GM12878 (cell line): ENCODE results near the gene VPS16. TPM values are rescaled to one million over a fixed set of nuclear protein-coding genes. Genes with fewer than 3 reads are reported as not detected.

Source experiments
- ATAC-seq: fragments of 200-7000 bp; cut with Tn5 transposase; 3 replicates; pipeline ENCODE4 v1.9.1; 2020; ENCODE audit warnings: mild to moderate bottlenecking, moderate library complexity
- BruUV-seq: library from RNA; stranded (reverse); fragments of 400-500 nt; replicated peaks from 2 replicates; lab custom pipeline; 2021; lab: Mats Ljungman, UMichigan
- CTCF ChIA-PET: fragments of 300-600 bp; sonication (Branson Sonifier 250); formaldehyde crosslinking; extraction: SDS; loops from one replicate; lab custom pipeline; 2021; ENCODE audit warnings: inconsistent platforms; lab: Yijun Ruan, JAX
- POLR2A ChIA-PET: fragments of 350-600 bp; formaldehyde crosslinking; extraction: SDS; loops from one replicate; lab custom pipeline; 2021; ENCODE audit warnings: inconsistent platforms; lab: Charles Lee
- RAD21 ChIA-PET: fragments of 300-600 bp; sonication (Branson Sonifier 250); formaldehyde crosslinking; loops from one replicate; lab custom pipeline; 2023; ENCODE audit warnings: antibody characterized with exemption; ENCODE audit not compliant: unreplicated experiment; lab: Charles Lee
- SMC1A ChIA-PET: fragments of 300-600 bp; sonication (Branson Sonifier 250); formaldehyde crosslinking; loops from one replicate; lab custom pipeline; 2023; ENCODE audit not compliant: unreplicated experiment, uncharacterized antibody; lab: Charles Lee
- DNase-seq: peaks from one replicate; pipeline ENCODE4 v3.0.0-alpha.2; 2011; ENCODE audit warnings: low read depth, low spot score
- FAIRE-seq: peaks from 3 replicates; lab custom pipeline; 2011; peaks lifted over from hg19 to GRCh38; lab: Jason Lieb, UNC
- H2AFZ ChIP-seq: 2 replicates; pipeline ENCODE4 v1.6.0; 2011; ENCODE audit warnings: low read depth, low read length, control low read depth; ENCODE audit not compliant: control insufficient read depth
- H3K27ac ChIP-seq: 2 replicates; pipeline ENCODE4 v1.5.1; 2011; ENCODE audit warnings: control low read depth; ENCODE audit not compliant: control insufficient read depth, insufficient read depth
- H3K27me3 ChIP-seq, 2 experiments: replicated peaks in 1 of 2; 2 replicates each; pipeline versions ENCODE4 v1.6.0 to v1.6.1; 2011; ENCODE audit warnings: low read length in 1 of 2; ENCODE audit not compliant: control insufficient read depth in 2 of 2, insufficient read depth in 2 of 2
- H3K36me3 ChIP-seq, 2 experiments: 2 replicates each; pipeline ENCODE4 v1.5.1; 2011; ENCODE audit warnings: low read length in 1 of 2; ENCODE audit not compliant: control insufficient read depth in 2 of 2, insufficient read depth in 2 of 2
- H3K4me1 ChIP-seq: 2 replicates; pipeline ENCODE4 v1.6.1; 2011; ENCODE audit warnings: mild to moderate bottlenecking, low read length, moderate library complexity, mixed read lengths; ENCODE audit not compliant: control insufficient read depth, insufficient read depth
- H3K4me2 ChIP-seq: 2 replicates; pipeline ENCODE4 v1.6.0; 2011; ENCODE audit warnings: control low read depth; ENCODE audit not compliant: control insufficient read depth, insufficient read depth
- H3K4me3 ChIP-seq: fragments of 200-600 bp; sonication (generic); 2 replicates; pipeline ENCODE4 v1.5.1; 2016
- H3K79me2 ChIP-seq: 2 replicates; pipeline ENCODE4 v1.6.0; 2011; ENCODE audit warnings: low read length; ENCODE audit not compliant: control insufficient read depth, insufficient read depth
- H3K9ac ChIP-seq: 2 replicates; pipeline ENCODE4 v1.8.0; 2011; ENCODE audit warnings: low read length, control low read depth, mixed read lengths; ENCODE audit not compliant: control insufficient read depth, insufficient read depth
- H3K9me3 ChIP-seq: replicated peaks from 3 replicates; pipeline ENCODE4 v1.5.1; 2011; ENCODE audit warnings: mild to moderate bottlenecking, low read length; ENCODE audit not compliant: control insufficient read depth, insufficient read depth
- H4K20me1 ChIP-seq: 2 replicates; pipeline ENCODE4 v1.6.0; 2011; ENCODE audit not compliant: control insufficient read depth, insufficient read depth
- GATAD2B ChIP-seq: fragments of 450-650 bp; conservative IDR thresholded peaks from 2 replicates; pipeline ENCODE4 v1.6.1; 2017; ENCODE audit warnings: low read depth, mild to moderate bottlenecking, moderate library complexity
- PAX5 ChIP-seq: IDR thresholded peaks from 2 replicates; pipeline ENCODE4 v1.6.1; 2011; ENCODE audit warnings: low read depth, low read length, borderline replicate concordance
- POLR2AphosphoS5 ChIP-seq: IDR thresholded peaks from 2 replicates; pipeline ENCODE4 v1.6.1; 2011; ENCODE audit warnings: mild to moderate bottlenecking, low read length, inconsistent platforms
- RUNX3 ChIP-seq: IDR thresholded peaks from 2 replicates; pipeline ENCODE4 v1.6.1; 2012; ENCODE audit warnings: low read length, inconsistent platforms
- TCF3 ChIP-seq: IDR thresholded peaks from 2 replicates; pipeline ENCODE4 v1.6.1; 2012; ENCODE audit warnings: low read depth, mild to moderate bottlenecking, low read length, borderline replicate concordance; ENCODE audit not compliant: insufficient read depth
- WRNIP1 ChIP-seq: IDR thresholded peaks from 2 replicates; pipeline ENCODE4 v1.6.1; 2011; ENCODE audit warnings: low read depth, low read length, improper control_type of control experiment, borderline replicate concordance
- WGBS: methylation state at CpG from one replicate; pipeline ENCODE4 v1.1.6; 2016; ENCODE audit warnings: low lambda C conversion rate; ENCODE audit not compliant: insufficient replicate concordance, insufficient coverage; ENCODE audit errors: missing lambda C conversion rate; 5-methylcytosine and 5-hydroxymethylcytosine counted together
- in situ Hi-C: fragments of 300-500 bp; cut with MboI; formaldehyde crosslinking; loops from 9 replicates; pipeline ENCODE4 v1.14.3; 2018; ENCODE audit warnings: mixed read lengths
- intact Hi-C: fragments of 100-400 bp; cut with micrococcal nuclease; formaldehyde crosslinking; loops from one replicate; pipeline ENCODE4 v1.14.2; 2022; ENCODE audit not compliant: unreplicated experiment
- polyA plus RNA-seq, 11 experiments: library from polyadenylated mRNA; depleted of rRNA in 4 of 11; unstranded in 6 of 11; stranded (reverse) in 5 of 11; fragments of >200 nt; fragmentation: Nextera tagmentation in 4 of 11; fragmentation: Illumina TruSeq in 1 of 11; extraction: Ambion mirVana in 4 of 11; extraction: Trizol in 1 of 11; gene quantifications; 1 replicate in 1 of 11; 2 replicates in 10 of 11; pipeline versions ENCODE4 v1.2.1 to v1.2.3, GENCODE V29; 2011 to 2016; ENCODE audit warnings: inconsistent platforms in 2 of 11, missing spikeins in 2 of 11, low read depth in 1 of 11
- total RNA-seq, 4 experiments: library from RNA; depleted of rRNA in 3 of 4; stranded (reverse); fragments of >200 nt in 3 of 4; fragmentation: Illumina TruSeq in 1 of 4; extraction: Trizol in 1 of 4; gene quantifications; 2 replicates each; pipeline versions ENCODE4 v1.2.1 to v1.2.3, GENCODE V29; 2013 to 2021
- TF ChIP-seq, protein P1 (sequence below): fragments of 450-650 bp; IDR thresholded peaks from 2 replicates; pipeline ENCODE4 v1.6.1; 2017; ENCODE audit warnings: mild to moderate bottlenecking
- TF ChIP-seq, protein P2 (sequence below): IDR thresholded peaks from 2 replicates; pipeline ENCODE4 v1.6.1; 2011; ENCODE audit warnings: mild to moderate bottlenecking, low read depth, low read length, moderate library complexity; ENCODE audit not compliant: insufficient replicate concordance
- TF ChIP-seq, protein P3 (sequence below): fragments of 450-650 bp; IDR thresholded peaks from 2 replicates; pipeline ENCODE4 v1.6.1; 2018; ENCODE audit warnings: borderline replicate concordance, mild to moderate bottlenecking; ENCODE audit not compliant: partially characterized antibody
- TF ChIP-seq, protein P4 (sequence below): fragments of 450-650 bp; IDR thresholded peaks from 2 replicates; pipeline ENCODE4 v1.6.1; 2017; ENCODE audit warnings: low read depth, mild to moderate bottlenecking, moderate library complexity

The VPS16 gene
- total and polyA plus RNA-seq, 10 of the 15 experiments (the other 5 are each of a cell fraction or from before 2014, with no cell fraction given), result 8.4 to 37.5 (median 26.4) TPM

DNA sequence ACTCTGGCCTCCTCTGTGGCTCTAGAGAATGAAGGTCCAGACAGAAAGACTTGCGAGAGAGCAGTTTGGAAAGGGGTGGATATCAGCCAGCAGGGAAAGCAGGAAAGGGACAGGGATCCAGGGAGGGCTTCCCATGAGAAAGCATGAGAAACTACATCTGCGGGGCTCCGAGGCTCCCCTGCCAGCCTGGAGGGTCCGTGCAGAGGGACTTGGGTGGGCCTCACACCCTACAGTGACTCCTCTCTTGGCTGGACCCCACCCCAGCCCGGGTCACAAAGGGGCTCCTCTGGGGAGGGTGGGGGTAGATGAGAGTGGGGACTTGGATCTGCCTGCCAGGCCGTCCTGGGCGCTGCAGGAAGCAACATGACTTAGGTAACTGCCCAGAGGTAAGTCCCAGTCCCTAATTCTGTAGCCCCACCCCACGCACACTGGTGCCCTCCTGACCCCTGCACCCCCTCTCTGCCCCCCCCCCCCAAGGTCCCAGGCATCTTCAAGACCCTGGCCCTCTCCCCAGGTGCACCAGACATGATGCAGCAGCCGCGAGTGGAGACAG, 24.4 kb upstream of the VPS16 start, which contains the start of gene TMEM239:
TMEM239 (plus strand) TSS at position 335 of the 553 bp plus-strand sequence; CDS start at position 526, 191 bp downstream.
- H3K9ac ChIP-seq, result no peak within 1 kb of the TSS
- FAIRE-seq (no peak), DNase-seq (no peak), ATAC-seq (no peak)
- no peaks in the 10 kb centered on the region for H4K20me1 ChIP-seq
- ChIA-PET RAD21 (no interaction called here), CTCF (interaction anchor here (0.6 to 0.7 kb wide), 2 partner anchors 141 to 185 kb away, joined by 4 to 5 read pairs; no protein-coding TSS in a partner anchor), POLR2A (no interaction called here), SMC1A (no interaction called here)
- H3K27ac ChIP-seq, result no peak within 1 kb of the TSS
- TF ChIP-seq, protein P1, sequence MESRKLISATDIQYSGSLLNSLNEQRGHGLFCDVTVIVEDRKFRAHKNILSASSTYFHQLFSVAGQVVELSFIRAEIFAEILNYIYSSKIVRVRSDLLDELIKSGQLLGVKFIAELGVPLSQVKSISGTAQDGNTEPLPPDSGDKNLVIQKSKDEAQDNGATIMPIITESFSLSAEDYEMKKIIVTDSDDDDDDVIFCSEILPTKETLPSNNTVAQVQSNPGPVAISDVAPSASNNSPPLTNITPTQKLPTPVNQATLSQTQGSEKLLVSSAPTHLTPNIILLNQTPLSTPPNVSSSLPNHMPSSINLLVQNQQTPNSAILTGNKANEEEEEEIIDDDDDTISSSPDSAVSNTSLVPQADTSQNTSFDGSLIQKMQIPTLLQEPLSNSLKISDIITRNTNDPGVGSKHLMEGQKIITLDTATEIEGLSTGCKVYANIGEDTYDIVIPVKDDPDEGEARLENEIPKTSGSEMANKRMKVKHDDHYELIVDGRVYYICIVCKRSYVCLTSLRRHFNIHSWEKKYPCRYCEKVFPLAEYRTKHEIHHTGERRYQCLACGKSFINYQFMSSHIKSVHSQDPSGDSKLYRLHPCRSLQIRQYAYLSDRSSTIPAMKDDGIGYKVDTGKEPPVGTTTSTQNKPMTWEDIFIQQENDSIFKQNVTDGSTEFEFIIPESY, result no peak
- TF ChIP-seq, protein P2, sequence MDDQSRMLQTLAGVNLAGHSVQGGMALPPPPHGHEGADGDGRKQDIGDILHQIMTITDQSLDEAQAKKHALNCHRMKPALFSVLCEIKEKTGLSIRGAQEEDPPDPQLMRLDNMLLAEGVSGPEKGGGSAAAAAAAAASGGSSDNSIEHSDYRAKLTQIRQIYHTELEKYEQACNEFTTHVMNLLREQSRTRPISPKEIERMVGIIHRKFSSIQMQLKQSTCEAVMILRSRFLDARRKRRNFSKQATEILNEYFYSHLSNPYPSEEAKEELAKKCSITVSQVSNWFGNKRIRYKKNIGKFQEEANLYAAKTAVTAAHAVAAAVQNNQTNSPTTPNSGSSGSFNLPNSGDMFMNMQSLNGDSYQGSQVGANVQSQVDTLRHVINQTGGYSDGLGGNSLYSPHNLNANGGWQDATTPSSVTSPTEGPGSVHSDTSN, result no peak
- TF ChIP-seq PAX5 (no peak), RUNX3 (no peak), WRNIP1 (no peak), TCF3 (no peak), GATAD2B (no peak), POLR2AphosphoS5 (no peak)
- TF ChIP-seq, protein P3, sequence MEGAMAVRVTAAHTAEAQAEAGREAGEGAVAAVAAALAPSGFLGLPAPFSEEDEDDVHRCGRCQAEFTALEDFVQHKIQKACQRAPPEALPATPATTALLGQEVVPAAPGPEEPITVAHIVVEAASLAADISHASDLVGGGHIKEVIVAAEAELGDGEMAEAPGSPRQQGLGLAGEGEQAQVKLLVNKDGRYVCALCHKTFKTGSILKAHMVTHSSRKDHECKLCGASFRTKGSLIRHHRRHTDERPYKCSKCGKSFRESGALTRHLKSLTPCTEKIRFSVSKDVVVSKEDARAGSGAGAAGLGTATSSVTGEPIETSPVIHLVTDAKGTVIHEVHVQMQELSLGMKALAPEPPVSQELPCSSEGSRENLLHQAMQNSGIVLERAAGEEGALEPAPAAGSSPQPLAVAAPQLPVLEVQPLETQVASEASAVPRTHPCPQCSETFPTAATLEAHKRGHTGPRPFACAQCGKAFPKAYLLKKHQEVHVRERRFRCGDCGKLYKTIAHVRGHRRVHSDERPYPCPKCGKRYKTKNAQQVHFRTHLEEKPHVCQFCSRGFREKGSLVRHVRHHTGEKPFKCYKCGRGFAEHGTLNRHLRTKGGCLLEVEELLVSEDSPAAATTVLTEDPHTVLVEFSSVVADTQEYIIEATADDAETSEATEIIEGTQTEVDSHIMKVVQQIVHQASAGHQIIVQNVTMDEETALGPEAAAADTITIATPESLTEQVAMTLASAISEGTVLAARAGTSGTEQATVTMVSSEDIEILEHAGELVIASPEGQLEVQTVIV, result no peak
- TF ChIP-seq, protein P4, sequence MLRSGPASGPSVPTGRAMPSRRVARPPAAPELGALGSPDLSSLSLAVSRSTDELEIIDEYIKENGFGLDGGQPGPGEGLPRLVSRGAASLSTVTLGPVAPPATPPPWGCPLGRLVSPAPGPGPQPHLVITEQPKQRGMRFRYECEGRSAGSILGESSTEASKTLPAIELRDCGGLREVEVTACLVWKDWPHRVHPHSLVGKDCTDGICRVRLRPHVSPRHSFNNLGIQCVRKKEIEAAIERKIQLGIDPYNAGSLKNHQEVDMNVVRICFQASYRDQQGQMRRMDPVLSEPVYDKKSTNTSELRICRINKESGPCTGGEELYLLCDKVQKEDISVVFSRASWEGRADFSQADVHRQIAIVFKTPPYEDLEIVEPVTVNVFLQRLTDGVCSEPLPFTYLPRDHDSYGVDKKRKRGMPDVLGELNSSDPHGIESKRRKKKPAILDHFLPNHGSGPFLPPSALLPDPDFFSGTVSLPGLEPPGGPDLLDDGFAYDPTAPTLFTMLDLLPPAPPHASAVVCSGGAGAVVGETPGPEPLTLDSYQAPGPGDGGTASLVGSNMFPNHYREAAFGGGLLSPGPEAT, result no peak
- WGBS, result 25% methylated on average over 8 of the region's 10 CpGs
- no peaks in the 10 kb centered on the region for H3K36me3 ChIP-seq
- no peaks in the 10 kb centered on the region; a peak in 1 of 4 replicates for H3K27me3 ChIP-seq
- in situ Hi-C loops (no loop called here), intact Hi-C loops (no loop called here)
- no peak within 1 kb of the TSS for H2AFZ ChIP-seq
- H3K4me1 ChIP-seq, result no peaks in the 10 kb centered on the region
- no peak within 1 kb of the TSS for H3K4me2 ChIP-seq
- no peaks in the 10 kb centered on the region for H3K79me2 ChIP-seq
- H3K9me3 ChIP-seq, result no peaks in the 10 kb centered on the region; the same call in 2 of the 3 replicates
- no peak within 1 kb of the TSS for H3K4me3 ChIP-seq
- no TSS peak for BruUV-seq
